Measurements from ENCODE around the gene SEC22B.
"Not testable (repeated sequence)": the region's sequence is repeated elsewhere in the genome, so short reads cannot be mapped to it uniquely, and the experiment has no call there.

The SEC22B gene

DNA sequence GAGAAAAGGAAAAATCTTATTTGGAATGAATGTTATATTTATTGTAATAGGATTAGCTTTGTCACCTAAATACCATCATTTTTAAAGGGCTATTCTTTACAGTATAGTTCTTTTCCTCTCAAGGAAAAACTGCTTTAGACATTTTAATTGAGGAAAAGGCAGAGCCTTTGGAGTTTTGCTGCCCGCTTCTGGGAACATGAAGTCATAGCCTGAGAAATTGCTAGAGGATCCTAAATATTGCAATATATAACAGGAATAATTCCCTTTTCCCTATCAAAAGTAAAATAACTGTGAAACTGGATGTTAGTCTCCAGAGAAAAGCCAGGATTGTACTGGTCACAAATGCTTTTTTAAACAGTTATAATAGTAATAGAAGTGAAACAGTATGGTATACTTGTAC lies 30.5 kb downstream of the SEC22B start:
- not testable (repeated sequence) for DNase-seq (ENCODE audit: low read depth)

DNA sequence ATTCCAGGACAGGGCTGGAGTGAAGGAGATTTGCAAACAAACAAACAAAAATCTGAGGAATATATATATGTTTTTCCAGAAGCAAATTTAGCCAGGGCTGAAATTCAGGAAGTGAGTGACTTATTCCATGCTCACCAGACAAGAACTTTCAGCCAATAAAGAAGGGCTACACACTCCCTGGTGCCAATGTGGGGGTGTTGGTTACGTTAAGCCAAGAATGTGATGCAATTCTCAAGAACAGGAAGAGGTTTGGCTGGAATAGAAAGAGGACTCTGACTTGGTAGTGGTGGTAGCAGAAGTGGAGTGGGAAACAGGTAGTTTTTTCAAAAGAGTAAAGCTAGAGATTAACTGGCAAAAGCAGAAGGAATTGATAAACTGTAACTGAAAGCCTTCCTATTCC lies 31.7 kb downstream of the SEC22B start:
- not testable (repeated sequence) for DNase-seq (ENCODE audit: low read depth)

DNA sequence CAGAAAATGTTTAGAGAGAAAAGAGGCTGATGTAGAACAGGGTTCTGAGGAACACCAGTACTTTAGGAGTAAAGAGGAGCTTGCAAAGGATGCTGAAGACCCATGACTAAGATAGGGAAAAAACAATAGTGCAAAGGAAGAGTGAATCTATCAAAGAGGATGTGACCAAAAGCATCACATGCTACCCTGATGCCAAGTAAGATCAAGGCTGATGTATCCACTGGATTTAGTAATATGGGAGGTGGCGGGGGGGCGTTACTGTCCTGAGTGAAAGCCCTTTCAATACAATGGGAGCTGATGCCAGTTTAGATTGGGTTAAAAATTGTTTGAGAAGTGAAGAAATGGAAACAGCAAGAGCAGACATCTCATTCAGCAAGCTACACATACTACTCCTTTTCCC lies 32.2 kb downstream of the SEC22B start:
- DNase-seq (ENCODE audit: low read depth), result not testable (repeated sequence)

DNA sequence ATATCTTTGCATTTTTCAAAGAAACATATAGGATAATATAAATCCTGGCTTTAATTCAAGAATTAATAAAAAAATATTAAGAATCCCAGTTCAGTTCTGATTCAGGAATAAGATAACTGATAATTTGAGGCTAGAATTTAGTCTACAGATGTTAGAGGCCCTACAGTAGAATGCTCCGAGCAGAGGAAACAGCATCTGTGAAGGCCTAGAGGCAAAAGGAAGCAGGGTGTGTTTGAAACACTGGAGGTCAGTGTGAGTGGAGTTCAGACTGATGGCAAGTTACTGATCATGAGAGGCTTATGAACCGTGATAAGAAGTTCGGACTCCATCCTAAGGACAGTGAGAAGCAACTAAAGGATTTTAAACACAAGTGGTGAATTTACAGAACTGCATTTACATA lies 33.0 kb downstream of the SEC22B start:
- DNase-seq (ENCODE audit: low read depth), result not testable (repeated sequence)

DNA sequence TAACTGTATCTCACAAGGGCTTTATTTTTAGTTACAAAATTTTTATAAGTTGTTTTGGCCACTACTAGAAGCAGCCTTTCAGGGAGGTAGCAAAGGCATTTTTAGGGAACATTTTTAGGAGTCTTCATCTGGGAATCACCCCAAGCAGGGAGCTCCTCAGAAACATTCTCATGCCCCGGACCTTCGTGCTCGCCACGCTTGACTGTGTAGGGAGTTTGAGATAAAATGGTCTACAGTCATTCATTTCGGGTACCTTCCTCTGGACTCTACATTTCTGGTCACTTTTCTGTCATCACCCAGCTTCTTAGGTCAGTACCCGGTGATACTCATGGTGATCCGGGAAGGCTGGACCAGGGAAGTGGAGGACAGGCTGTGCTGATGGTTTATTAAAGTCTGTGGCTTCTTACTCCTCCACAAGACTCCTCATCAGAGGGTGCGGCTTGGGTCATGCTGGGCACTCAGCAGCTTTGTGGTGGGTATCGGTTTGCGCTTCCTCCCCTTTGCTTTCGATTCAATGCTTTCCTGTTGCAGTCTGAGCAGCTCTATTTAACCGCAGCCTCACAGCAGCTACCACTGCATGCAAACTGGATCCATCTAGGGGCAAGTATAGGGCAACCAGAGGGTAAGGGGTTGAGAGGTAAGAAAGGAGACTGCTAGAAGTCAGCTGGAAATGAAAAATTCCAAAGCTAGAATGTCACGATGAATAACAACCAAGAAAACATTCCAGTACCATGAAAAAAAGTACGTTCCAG lies 33.6 kb downstream of the SEC22B start:
- DNase-seq (ENCODE audit: low read depth), result peak; percentile 33

DNA sequence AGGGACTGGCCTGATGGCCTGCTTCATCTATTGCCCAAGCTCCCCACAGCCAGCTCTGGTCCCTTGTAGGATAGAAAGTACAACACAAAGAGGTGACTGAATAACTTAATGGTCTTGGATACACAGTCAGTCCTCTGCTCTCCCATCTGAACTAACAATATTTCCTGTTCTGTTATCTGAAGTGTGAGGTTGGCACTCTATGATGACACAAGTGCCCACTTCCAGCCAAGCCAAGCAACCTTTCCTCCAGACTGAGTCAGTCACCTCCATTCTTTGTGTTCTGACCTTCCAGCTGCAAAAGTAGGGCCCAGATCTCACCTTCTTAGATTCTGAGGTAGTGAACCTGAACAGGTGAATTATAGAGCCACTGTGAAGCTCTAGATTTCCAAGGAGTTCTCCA lies 34.5 kb downstream of the SEC22B start:
- DNase-seq (ENCODE audit: low read depth), result not testable (repeated sequence)

DNA sequence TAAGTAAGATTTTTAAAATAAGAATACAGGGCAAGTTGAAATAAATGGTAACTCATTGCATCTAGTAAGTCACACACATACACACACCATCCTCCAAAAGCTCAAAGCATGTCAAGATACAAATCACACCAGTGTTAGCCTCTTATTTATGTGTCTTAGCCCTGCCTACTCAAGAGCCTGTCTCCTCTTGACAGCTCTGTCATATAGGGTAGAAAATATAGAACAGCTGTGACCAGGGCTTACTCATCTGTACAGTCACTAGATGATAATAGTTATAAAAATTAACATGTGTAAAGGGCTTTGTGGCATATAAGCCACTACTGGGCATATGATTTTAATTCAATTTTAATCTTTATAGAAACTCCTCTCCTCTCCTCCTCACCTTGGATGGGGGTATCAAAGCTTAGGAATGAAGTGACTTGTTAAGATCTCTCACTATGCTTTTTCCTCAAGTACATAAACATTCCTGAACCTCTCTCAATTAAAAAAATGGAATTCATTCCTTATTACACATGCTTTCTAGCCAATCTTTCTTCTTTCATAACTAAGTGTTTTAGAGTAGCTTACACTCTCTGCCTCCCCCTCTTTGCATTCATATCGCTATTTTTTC lies 35.6 kb downstream of the SEC22B start:
- not testable (repeated sequence) for DNase-seq (ENCODE audit: low read depth)

DNA sequence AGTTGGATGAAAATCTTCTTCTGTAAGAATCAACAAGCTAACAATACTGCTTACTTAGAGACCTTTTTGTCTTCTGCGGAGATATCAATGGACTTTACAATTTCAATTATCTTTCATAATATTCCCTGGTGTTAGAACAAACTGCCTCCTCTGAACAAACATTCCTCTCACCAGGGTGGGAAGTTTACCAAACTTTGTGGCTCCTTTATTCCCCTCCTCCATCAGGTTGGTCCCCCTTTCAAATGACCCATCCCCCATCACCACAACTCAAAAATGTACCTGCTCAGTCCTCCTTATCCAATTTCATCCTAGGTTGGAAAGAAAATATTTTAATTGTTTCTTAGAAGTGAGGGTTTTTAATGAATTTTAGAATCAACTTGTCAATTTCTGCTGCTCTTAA lies 40.2 kb downstream of the SEC22B start:
- DNase-seq (ENCODE audit: low read depth), result not testable (repeated sequence)

DNA sequence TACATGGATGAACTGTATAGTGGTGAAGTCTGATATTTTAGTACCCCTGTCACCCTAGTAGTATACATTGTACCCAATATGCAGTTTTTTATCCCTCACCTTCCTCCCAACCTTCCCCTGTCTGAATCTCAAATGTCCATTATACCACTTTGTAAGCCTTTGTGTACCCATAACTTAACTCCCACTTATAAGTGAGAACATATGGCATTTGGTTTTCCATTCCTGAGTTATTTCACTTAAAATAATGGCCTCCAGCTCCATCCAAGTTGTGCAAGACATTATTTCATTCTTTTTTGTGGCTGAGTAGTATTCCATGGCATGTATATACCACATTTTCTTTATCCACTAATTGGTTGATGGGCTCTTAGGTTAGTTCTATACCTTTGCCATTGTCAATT lies 42.4 kb downstream of the SEC22B start:
- not testable (repeated sequence) for DNase-seq (ENCODE audit: low read depth)

DNA sequence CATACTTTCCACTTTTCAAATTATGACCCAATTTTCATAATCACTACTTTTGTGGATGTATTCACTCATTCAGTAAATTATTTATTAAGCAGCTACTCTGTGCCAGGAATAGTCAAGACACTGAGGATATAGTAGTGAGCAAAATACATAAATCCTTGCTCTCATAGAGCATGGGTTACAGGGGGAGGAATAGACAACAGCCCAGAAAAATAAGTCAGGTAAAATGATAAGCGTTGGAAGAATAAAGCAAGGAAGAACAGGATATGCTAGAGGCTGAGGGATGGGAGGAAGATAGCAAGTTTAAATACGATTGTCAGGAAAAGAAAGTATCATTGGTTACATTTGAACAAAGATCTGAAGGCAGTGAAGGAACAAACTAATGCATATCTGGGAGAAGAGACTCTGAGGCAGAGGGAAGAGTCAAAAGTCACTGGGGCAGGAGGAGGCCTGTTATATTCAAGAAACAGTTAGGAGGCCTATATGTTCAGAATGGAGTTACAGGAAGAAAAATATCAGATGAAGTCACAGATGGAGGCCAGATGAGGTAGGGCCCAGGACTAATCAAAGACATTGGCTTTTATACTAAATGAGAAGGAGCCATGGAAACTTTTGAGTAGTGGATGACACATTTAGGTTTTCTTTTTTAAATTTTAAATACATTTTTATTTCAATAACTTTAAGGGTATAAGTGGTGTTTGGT lies 42.9 kb downstream of the SEC22B start:
- DNase-seq (ENCODE audit: low read depth), result no peak

DNA sequence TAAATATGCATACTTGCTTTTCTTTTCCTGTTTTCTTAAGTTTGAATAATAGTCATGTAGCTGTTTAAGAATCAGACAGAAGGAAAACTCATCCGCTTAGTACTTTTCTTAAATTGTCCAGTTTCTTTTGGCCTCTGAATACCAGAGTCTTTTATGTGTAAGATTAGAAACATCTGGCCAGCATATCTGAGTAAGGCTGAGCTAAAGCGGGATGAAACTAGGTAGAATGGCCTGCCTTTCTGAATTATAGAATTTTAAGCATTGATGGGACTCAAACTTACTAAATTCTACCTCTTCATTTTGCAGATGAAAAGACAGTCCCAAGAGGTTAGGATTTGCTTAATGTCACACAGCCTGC lies 43.9 kb downstream of the SEC22B start:
- not testable (repeated sequence) for DNase-seq (ENCODE audit: low read depth)

DNA sequence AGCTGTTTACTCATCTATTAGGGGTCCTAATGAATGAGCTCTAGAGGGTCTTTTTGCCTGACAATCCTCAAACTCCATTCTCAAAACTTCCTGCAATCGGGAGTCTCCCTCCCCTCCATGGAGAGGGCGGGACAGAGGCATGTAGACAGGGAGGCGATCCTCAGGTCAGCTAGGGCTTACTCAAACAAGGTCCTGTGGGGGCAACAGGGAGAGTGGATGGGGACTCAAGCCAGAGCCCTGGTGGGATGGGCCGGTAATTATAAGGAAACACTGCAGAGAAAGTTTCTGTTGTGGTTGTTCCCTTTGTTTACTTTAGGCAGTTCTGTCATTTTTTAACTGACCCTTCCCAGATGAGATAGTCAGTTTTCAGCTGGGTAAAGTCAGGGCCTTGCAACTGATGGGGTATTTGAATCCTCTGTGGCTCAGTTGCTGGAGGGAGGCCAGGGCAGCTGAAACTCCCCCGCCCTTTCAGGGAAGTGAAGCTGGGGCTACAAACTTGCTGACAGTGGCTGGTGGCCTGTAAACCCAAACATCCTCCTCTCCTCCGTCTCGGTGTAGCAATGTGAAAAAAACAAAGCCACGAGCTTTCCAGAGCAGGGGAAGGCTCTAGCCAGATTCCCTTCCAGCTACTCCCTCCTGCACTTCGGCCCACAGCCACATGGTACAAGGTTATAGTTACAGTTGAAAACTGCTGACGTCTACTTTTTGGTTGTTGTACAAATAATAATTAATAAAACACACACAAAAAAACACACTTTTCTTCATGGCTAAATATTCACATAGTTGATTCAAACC lies 44.5 kb downstream of the SEC22B start:
- not testable (repeated sequence) for DNase-seq (ENCODE audit: low read depth)

DNA sequence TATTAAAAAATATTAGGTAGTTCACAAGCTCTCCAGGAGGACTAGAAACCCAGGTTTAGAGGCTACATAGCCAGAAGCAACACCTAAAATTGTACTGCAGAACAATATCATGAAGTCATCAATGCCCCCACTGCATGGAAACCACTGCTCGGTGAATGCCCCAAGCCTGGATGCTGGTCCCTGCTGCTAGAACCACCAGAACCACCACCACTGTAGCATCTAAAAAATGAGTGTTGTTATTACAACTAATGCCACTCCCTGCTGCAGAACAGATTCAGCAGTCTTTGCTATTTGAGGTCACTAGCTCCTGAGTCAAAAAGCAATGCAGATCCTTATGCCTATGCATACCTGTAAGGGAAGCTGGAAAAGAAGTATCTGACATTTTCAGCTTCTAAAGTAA lies 48.4 kb downstream of the SEC22B start:
- not testable (repeated sequence) for DNase-seq (ENCODE audit: low read depth)

DNA sequence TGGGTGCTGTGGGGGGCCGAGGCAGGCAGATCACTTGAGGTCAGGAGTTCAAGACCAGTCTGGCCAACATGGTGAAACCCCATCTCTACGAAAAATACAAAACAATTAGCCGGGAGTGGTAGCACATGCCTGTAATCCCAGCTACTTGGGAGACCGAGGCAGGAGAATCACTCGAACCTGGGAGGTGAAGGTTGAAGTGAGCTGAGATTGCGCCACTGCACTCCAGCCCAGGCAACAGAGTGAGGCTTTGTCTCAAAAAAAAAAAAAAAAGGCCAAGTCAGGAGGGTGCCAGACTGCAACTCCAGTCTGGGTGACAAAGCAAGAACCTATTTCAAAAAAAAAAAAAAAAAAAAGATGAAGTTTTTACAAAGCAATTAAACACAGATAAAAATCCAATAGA lies 50.1 kb downstream of the SEC22B start:
- DNase-seq (ENCODE audit: low read depth), result not testable (repeated sequence)

DNA sequence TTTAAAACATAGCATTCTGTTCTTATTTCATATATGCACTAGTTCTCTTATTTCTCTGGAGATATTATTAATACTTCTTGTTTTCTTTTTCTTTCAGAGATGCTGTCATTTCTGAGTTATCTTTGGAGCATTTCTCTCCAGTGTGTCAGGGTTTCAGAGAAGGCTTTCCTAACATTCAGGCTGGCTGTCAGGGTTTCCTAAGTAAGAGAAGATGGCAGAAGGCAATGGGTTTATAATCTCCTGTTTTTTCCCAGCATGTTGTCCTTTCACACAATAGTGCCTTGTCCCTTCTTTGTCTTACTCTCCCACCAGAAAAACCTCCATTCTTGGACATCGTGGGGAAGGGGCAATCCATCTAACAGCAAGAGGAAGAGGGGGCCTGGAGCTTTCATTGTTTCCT lies 51.7 kb downstream of the SEC22B start:
- not testable (repeated sequence) for DNase-seq (ENCODE audit: low read depth)

DNA sequence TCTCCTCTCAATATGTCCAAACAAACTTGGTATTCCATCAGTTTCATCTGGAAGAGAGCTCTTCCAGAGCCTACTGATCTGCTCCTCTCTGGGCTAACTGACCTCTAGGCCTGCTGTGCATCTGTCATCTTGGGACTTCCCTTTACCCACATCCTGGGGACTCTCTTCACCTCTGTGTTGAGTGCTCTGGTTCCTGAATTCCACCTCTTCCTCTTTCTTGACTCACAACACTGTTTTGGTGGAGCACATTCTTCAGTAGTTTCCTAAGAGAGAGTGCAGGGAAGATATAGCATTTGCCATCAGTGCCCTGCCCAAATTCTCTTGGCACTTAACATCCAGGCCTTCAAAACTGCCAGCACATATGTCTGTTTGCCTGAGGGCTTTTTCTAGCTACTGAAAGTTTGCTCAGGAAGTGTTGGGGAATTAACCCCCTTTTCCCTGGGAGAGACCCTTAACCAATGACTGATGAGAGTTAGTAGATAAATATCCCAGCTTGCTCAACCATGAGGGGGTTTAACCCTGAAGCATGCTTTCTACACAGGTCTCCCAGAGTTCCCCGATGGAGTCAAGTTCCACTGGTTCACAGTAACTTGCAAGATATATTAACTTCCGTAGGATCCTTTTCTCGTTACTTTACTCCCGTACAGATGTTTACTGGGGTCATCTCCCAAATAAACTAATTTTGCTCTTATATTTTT lies 52.4 kb downstream of the SEC22B start:
- DNase-seq (ENCODE audit: low read depth), result not testable (repeated sequence)

DNA sequence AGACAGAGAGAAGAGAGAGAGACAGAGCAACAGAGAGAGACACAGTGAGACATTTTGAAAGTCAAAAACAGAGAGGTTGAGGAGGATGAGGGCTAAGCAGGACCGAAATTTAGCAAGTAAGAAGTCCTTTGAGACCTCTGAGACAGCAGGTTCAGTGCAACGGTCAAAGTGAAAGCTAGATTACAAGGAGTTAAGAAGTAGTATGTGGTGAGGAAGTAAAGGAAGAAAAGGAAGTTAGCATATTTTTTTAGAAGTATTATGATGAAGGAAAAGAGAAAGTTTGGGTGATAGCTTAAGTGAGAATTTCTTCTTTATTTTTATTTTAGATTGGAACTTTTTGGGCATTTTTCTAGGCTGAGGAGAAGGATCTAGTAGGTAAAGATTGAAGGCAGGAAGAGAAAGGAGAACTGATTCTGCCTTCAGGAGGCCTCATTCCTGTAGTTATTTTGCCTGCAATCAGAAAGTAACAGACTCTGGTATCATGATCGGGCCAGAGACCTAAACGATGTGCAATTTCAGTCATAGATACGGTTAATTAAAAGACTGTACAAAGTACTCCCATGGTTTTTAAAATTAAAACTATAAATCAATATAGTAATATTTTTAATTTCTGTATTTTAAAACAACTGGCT lies 53.9 kb downstream of the SEC22B start:
- not testable (repeated sequence) for DNase-seq (ENCODE audit: low read depth)

DNA sequence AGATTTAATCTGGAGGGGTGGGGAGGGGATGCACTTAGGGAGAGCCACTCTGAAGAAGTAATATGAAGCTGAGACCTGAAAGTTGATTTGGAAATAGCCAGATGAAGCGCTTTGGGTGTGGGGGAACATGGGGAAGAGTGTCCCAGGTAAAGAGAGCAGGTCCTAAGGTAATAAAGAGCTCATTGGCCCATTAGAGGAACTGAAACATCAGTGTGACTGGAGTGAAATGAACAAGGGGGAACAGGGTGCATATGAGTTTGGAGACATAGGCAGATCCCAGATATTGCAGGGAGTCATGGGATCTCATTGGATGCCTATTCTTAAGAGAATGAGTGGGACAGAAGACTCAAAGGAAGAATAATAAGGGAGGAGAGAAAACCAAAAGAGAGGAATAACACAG lies 54.5 kb downstream of the SEC22B start:
- not testable (repeated sequence) for DNase-seq (ENCODE audit: low read depth)

DNA sequence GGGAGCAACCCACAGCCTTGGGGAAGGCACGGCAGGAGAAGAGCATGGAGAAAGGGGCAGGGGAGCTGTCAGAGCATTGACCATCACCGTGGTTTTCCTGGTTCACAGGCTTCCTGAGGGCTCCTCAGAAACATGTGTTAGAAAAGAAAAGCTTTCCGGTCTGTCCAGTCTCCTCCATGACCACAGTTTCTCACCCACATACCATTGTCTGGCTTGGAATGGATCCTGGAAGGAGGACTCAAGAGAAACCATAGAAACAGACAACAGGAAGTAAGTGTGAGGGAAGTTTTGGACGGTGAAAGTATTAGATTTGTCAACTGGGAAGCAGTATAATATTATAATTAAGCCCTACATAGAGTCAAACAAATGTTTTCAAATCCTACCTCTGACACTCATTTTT lies 55.8 kb downstream of the SEC22B start:
- not testable (repeated sequence) for DNase-seq (ENCODE audit: low read depth)

DNA sequence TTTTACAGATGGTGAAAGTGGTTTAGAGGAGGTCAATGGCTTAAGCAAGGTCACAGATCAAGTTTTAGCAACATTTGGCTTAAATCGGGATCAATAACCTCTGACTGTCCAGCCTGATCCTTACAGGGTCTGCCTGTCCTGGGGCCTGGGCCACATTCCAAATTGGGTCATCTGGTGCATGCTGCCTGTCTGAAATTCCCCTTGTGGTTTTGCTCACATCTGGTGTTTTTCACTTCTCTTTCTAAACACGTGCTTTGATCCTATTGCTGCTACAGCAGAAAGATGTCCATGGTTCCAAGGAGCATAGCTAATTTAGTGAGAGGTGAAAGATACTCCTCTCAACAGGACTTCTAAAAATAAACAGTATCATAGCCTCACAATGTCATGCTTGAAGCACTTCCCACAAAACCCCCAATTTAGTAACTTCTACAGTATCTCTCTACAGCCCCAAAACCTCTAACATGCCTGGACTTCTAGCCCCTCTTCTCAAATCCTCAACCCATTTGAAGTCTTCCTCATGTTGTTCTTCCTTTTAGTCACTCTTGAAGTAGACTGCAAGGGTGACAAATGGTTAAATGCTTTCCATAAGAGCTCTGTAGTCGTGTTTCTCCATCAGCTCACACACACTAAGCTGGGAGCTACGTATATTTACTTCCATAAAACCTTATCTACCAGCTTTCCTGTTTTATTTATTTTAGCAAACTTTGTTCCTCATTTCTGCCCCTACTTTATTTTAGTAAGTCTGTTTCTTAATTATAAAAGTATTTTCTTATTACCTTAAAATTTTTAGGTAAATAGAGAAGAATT lies 58.7 kb downstream of the SEC22B start:
- not testable (repeated sequence) for DNase-seq (ENCODE audit: low read depth)

Measured in T-helper 22 cell (primary cell).